Fibroblast of gingiva (primary cell): ENCODE results near the gene STXBP1.
"Not testable (repeated sequence)": the region's sequence is repeated elsewhere in the genome, so short reads cannot be mapped to it uniquely, and the experiment has no call there.

Experiments
- DNase-seq: peaks from one replicate; pipeline ENCODE4 v3.0.0-alpha.2; 2011; ENCODE audit warnings: low read depth

The STXBP1 gene

GRCh38 chr9:127578627-127578951 is 33.5 kb upstream of the STXBP1 start:
- DNase-seq, result no peak

DNA sequence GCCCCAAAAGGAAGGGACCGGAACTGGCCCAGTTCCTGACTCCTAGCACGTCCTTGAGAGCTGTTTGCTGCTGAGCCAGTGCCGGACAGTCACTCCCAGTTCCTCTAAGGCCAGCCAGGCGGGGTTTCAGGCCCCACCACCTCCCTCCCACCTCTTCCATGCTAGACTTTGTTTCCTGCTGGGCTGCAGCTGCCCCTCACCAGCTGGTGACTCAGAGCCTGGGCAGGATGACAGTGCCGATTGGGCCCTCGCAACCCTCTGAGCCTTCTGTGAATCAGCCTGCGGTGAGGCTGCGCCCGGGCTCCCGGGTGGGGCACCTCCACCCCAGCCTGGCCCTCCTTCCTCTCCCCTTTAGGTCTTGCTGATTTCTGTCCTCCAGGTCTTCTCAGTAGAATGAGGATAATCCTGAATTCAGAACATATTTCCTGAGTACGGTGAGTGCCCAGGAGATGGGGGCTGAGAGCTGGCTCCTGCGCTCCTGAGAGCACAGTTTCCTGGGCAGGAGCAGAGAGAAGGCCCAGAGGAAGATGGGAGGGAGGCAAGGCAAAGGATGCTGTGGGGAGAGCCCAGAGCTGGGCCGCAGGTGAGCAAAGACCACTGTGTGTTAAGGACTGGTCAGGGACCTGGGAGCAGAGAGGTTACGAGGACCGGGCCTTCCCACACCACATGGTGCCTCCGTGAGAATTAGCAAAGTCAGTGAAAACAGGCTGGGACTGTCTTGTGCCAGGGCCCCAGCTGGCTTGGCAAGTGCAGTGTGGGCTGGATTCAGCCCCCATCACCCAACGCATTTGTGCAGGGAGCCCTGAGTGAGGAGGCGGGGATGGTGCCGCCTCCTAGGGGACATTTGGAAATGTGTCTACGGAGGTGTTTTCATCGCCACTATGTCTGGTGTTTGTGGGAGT is 32.9 kb upstream of the STXBP1 start:
- DNase-seq, result peak; percentile 98

GRCh38 chr9:127580366-127580765 is 31.7 kb upstream of the STXBP1 start:
- no peak for DNase-seq

- DNase-seq, result no peak
Observed at GRCh38 chr9:127580879-127581475, 31.1 kb upstream of the STXBP1 start.

DNA sequence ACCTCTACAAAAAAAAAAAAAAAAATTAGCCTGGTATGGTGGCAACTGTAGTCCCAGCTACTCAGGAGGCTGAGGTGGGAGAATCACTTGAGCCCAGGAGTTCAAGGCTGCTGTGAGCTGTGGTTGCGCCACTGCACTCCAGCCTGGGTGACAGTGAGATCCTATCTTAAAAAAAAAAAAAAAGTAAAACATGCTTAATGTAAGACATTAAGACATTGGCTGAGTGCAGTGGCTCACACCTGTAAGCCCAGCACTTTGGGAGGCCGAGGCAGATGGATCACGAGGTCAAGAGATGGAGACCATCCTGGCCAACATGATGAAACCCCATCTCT is 27.6 kb upstream of the STXBP1 start:
- not testable (repeated sequence) for DNase-seq

GRCh38 chr9:127585161-127585819 is 26.8 kb upstream of the STXBP1 start:
- DNase-seq, result peak; percentile 40

GRCh38 chr9:127586096-127586495 is 26.0 kb upstream of the STXBP1 start:
- DNase-seq, result no peak

GRCh38 chr9:127586537-127586936 is 25.5 kb upstream of the STXBP1 start:
- peak; percentile 74 for DNase-seq

DNA sequence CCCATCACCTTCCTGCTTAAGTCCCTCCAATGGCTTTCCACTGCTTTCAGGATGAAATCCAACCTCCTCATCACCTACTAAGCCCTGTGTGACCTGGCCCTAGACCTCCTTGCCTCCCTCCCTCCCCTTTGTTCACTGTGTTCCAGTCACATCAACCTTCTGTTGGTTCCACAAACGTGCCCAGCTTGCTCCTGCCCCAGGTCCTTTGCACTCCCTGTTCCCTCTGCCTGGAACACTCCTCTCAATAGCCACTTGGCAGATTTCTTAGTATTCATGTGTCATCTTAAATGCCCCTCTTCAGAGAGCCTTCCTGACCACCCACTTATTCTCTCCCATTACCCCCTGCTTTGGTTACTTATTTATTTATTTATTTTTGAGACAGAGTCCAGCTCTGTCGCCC is 24.1 kb upstream of the STXBP1 start:
- no peak for DNase-seq

- DNase-seq, result no peak
Observed at GRCh38 chr9:127588740-127589506, 23.2 kb upstream of the STXBP1 start.

GRCh38 chr9:127589955-127590370 is 22.1 kb upstream of the STXBP1 start:
- DNase-seq, result peak; percentile 65

DNA sequence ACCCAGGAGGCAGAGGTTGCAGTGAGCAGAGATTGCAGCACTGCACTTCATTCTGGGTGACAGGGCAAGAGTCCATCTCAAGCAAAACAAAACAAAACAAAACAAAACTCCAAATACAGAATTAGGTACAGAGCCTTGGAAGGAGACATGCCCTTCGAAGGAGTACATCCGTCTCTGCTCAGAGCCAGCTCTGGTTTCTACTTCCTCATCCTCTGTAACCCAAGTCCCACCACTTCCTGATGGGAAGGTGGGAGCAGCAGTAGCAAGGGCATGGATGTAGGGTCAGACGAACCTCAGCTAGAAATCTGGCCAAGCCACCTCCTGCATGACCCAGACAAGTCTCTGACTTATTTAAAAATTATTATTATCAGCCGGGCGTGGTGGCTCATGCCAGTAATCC is 16.5 kb upstream of the STXBP1 start:
- DNase-seq, result no peak

DNA sequence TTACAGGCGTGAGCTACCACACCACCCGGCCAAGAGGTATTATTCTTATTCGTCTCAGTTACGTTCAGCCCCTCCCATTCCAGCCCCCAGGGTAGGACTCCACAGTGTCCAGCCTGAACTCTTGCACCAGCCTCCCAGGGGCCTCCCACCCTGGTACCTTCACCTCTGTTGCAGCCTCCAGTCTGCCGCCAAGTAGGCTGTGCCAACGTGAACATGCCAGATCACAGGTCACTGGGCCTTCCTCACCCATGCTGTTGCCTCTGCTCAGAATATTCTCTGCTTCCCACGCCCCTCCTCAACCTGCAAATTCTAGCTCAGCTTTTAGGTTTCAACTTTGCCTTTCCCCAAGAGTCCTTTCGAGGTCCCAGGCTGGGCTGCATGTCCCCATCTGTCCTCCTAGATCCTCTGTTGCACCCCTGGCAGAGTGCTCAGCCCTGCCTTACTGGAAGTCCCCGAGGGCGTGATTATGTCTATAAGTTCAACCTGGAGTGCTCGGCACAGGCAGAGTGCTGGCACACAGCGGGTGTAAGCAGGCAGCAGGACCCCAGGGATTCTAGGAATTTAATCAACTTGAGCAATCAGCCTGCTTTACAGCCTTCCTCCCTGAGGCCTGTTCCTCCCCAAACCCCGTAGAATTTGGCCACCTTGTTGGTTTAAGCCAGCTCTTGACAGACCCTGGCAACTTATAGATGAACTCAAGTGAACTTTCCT is 13.1 kb upstream of the STXBP1 start:
- peak; percentile 39 for DNase-seq

- DNase-seq, result no peak
Observed at GRCh38 chr9:127599550-127599891, 12.6 kb upstream of the STXBP1 start.

- no peak for DNase-seq
Observed at GRCh38 chr9:127603226-127603625, 8.9 kb upstream of the STXBP1 start.

GRCh38 chr9:127606043-127606442 is 6.0 kb upstream of the STXBP1 start:
- DNase-seq, result no peak

GRCh38 chr9:127608104-127608966 is 3.7 kb upstream of the STXBP1 start:
- no peak for DNase-seq

GRCh38 chr9:127611603-127611898 is 526 bp upstream of the STXBP1 start:
- no peak for DNase-seq

- DNase-seq, result peak; percentile 74
Observed at GRCh38 chr9:127612939-127613582, 984 bp downstream of the STXBP1 start.

- no peak for DNase-seq
Observed at GRCh38 chr9:127613583-127613954, 1.5 kb downstream of the STXBP1 start.

GRCh38 chr9:127614961-127615360 is 2.9 kb downstream of the STXBP1 start:
- peak; percentile 77 for DNase-seq
